OCI-LY1 (cell line): ENCODE data around the gene CCDC57.

Experiments used
- CTCF ChIP-seq: fragments of 200-600 bp; sonication (generic), shearing (Covaris generic); IDR thresholded peaks from 2 replicates; pipeline ENCODE4 v1.5.1; 2017; ENCODE audit warnings: mild to moderate bottlenecking, antibody characterized with exemption, low read length, moderate library complexity, mixed read lengths
- EZH2 ChIP-seq: fragments of 200-600 bp; sonication (generic), shearing (Covaris generic); IDR thresholded peaks from 2 replicates; pipeline ENCODE4 v1.8.0; 2017; ENCODE audit warnings: borderline replicate concordance, mixed run types, mild to moderate bottlenecking, antibody characterized with exemption, low read length, moderate library complexity, mixed read lengths

DNA sequence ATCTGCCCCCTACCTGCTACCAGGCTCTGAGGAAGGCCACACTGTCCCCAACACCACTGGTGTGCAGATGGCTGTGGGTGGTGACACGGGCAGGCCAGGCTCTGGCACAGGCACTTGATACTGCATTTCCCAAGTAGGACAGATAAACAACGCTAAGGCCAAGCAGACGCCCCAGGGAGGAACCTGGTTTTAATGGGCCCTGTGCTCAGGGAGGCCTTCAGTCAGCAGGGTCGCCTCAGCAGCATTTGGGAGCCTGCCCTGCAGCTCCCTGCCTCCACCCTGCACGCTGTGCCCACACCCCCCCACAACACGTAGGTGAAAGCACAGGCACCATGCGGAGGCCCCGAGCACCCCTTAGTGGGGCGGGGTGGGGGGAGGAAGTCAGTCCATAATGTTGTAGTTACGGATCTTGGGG, 111.3 kb downstream of the CCDC57 start:
- TF ChIP-seq CTCF (no peak), EZH2 (no peak)
